ENCODE results near the gene EARS2.

DNA sequence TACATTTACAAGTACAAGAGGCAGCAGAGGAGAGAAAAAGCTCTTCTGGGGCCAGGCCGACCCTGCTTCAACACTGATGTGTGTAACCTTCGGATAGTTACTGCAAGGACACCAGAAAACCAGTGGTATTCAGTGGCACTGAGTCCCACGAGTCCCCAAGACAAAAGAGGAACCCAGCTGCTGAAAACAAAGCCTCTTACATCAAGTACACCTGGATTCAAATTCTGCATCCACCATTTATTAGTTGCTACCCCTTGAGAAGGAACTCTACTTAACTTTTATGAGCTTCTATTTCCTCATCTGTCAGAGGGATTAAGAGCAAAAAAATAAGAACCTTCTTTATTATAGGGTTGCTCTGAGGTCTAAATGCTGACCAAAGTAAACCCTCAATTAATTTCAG, 2.6 kb downstream of the EARS2 start:
- TF ChIP-seq, protein P1, sequence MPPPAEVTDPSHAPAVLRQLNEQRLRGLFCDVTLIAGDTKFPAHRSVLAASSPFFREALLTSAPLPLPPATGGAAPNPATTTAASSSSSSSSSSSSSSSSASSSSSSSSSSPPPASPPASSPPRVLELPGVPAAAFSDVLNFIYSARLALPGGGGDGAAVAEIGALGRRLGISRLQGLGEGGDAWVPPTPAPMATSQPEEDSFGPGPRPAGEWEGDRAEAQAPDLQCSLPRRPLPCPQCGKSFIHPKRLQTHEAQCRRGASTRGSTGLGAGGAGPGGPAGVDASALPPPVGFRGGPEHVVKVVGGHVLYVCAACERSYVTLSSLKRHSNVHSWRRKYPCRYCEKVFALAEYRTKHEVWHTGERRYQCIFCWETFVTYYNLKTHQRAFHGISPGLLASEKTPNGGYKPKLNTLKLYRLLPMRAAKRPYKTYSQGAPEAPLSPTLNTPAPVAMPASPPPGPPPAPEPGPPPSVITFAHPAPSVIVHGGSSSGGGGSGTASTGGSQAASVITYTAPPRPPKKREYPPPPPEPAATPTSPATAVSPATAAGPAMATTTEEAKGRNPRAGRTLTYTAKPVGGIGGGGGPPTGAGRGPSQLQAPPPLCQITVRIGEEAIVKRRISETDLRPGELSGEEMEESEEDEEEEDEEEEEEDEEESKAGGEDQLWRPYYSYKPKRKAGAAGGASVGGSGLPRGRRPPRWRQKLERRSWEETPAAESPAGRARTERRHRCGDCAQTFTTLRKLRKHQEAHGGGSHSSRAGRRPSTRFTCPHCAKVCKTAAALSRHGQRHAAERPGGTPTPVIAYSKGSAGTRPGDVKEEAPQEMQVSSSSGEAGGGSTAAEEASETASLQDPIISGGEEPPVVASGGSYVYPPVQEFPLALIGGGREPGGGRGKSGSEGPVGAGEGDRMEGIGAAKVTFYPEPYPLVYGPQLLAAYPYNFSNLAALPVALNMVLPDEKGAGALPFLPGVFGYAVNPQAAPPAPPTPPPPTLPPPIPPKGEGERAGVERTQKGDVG (CRISPR knock-in tag; IDR thresholded peaks at IDR 0.05), result no peak
- TF ChIP-seq ZNF592 (IDR thresholded peaks at IDR 0.05) (no peak), MYC (IDR thresholded peaks at IDR 0.05; ENCODE audit: insufficient read depth, insufficient read length, insufficient replicate concordance, low read length, severe bottlenecking) (no peak), POLR2A (IDR thresholded peaks at IDR 0.05; ENCODE audit: low read depth, low read length) (no peak)
- TF ChIP-seq, protein P2, sequence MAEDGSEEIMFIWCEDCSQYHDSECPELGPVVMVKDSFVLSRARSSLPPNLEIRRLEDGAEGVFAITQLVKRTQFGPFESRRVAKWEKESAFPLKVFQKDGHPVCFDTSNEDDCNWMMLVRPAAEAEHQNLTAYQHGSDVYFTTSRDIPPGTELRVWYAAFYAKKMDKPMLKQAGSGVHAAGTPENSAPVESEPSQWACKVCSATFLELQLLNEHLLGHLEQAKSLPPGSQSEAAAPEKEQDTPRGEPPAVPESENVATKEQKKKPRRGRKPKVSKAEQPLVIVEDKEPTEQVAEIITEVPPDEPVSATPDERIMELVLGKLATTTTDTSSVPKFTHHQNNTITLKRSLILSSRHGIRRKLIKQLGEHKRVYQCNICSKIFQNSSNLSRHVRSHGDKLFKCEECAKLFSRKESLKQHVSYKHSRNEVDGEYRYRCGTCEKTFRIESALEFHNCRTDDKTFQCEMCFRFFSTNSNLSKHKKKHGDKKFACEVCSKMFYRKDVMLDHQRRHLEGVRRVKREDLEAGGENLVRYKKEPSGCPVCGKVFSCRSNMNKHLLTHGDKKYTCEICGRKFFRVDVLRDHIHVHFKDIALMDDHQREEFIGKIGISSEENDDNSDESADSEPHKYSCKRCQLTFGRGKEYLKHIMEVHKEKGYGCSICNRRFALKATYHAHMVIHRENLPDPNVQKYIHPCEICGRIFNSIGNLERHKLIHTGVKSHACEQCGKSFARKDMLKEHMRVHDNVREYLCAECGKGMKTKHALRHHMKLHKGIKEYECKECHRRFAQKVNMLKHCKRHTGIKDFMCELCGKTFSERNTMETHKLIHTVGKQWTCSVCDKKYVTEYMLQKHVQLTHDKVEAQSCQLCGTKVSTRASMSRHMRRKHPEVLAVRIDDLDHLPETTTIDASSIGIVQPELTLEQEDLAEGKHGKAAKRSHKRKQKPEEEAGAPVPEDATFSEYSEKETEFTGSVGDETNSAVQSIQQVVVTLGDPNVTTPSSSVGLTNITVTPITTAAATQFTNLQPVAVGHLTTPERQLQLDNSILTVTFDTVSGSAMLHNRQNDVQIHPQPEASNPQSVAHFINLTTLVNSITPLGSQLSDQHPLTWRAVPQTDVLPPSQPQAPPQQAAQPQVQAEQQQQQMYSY (CRISPR knock-in tag; IDR thresholded peaks at IDR 0.05), result no peak

Measured in GM12878 (cell line).